GM18499 (cell line): ENCODE results near the gene LCP2.

Source experiments
- ATAC-seq: cut with Tn5 transposase; IDR thresholded peaks from one replicate; pipeline ENCODE4 v1.9.1; 2021; ENCODE audit warnings: moderate number of reproducible peaks; ENCODE audit not compliant: insufficient read depth, unreplicated experiment

LCP2 gene

GRCh38 chr5:170317499-170317898, 19.9 kb upstream of the LCP2 start:
- ATAC-seq, result no peak

GRCh38 chr5:170316937-170317336, 19.4 kb upstream of the LCP2 start:
- no peak for ATAC-seq

- no peak for ATAC-seq
Observed at GRCh38 chr5:170315154-170315553, 17.6 kb upstream of the LCP2 start.

- ATAC-seq, result no peak
Observed at GRCh38 chr5:170314541-170315095, 17.0 kb upstream of the LCP2 start.

- no peak for ATAC-seq
Observed at GRCh38 chr5:170313816-170314215, 16.2 kb upstream of the LCP2 start.

- ATAC-seq, result no peak
Observed at GRCh38 chr5:170313344-170313743, 15.8 kb upstream of the LCP2 start.

- peak; percentile 57 for ATAC-seq
Observed at GRCh38 chr5:170312666-170313065, 15.1 kb upstream of the LCP2 start.

- ATAC-seq, result no peak
Observed at GRCh38 chr5:170312301-170312595, 14.7 kb upstream of the LCP2 start.

GRCh38 chr5:170311511-170312300, 14.1 kb upstream of the LCP2 start:
- ATAC-seq, result no peak

- ATAC-seq, result no peak
Observed at GRCh38 chr5:170310256-170310926, 12.8 kb upstream of the LCP2 start.

- no peak for ATAC-seq
Observed at GRCh38 chr5:170308686-170309085, 11.1 kb upstream of the LCP2 start.

GRCh38 chr5:170307575-170308465, 10.2 kb upstream of the LCP2 start:
- no peak for ATAC-seq

GRCh38 chr5:170306381-170306831, 8.8 kb upstream of the LCP2 start:
- ATAC-seq, result peak; percentile 52

- no peak for ATAC-seq
Observed at GRCh38 chr5:170305646-170306025, 8.1 kb upstream of the LCP2 start.

GRCh38 chr5:170305016-170305645, 7.6 kb upstream of the LCP2 start:
- no peak for ATAC-seq

- ATAC-seq, result no peak
Observed at GRCh38 chr5:170303549-170303948, 6.0 kb upstream of the LCP2 start.

- peak; percentile 76 for ATAC-seq
Observed at GRCh38 chr5:170302653-170303501, 5.3 kb upstream of the LCP2 start.

GRCh38 chr5:170301981-170302652, 4.5 kb upstream of the LCP2 start:
- no peak for ATAC-seq

- no peak for ATAC-seq
Observed at GRCh38 chr5:170301149-170301548, 3.6 kb upstream of the LCP2 start.
